ENCODE measurements around the gene CLIC3.
A peak's percentile ranks its signal among the peaks of the same experiment; 100 is the strongest.

Gene CLIC3

DNA sequence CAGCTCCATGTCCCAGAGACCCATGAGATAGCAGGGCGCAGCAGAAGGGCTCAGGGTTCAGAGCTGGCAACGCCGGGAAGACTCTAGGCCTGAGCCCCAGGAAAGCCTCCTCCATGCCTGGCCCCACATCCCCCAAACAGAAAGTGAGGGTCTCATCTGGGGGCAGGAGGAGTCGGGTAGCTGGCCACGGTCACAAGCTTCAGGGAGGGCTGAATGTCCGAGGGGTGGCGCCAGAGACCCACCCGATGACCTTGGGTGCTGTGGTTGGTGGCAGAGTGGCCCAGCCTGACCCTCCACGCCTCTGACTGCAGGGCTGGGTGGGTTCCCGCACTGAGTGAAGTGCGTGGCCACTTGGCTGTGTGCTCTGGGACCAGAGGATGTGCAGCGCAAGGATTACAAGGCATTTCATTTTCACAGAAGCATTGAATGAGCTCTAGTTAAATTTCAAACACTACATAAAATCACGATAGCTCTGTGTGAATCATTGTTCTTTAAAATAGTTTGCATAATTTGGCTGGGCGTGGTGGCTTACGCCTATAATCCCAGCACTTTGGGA, 48.3 kb downstream of the CLIC3 start:
- H3F3A ChIP-seq (ENCODE audit: insufficient read depth) = no peaks in the 10 kb centered on the region
- peaks cover 8% of the 10 kb centered on the region for H3K79me2 ChIP-seq (ENCODE audit: insufficient read depth, low read length)
- H3K9me3 ChIP-seq (ENCODE audit: insufficient read depth, low read length) = no peaks in the 10 kb centered on the region
- H3K4me2 ChIP-seq (ENCODE audit: low read depth, low read length, poor library complexity, severe bottlenecking) = no peak overlapping the region
- H3K36me3 ChIP-seq (ENCODE audit: low read length) = no peaks in the 10 kb centered on the region
- no peaks in the 10 kb centered on the region for H3K9me2 ChIP-seq (replicated peaks; ENCODE audit: insufficient read depth, low read length)
- H3K27me3 ChIP-seq (ENCODE audit: low read length) = no peaks in the 10 kb centered on the region
- TF ChIP-seq EZH2phosphoT487 (conservative IDR thresholded peaks at IDR 0.05; ENCODE audit: low read length) (no peak), CTCF (IDR thresholded peaks at IDR 0.05; ENCODE audit: insufficient read depth, low read length, poor library complexity, severe bottlenecking) (peak; percentile 31)
- H3K27ac ChIP-seq (ENCODE audit: low read depth, low read length) = no peak overlapping the region
- H2AFZ ChIP-seq (ENCODE audit: low read depth, low read length, severe bottlenecking) = no peak overlapping the region
- no peak overlapping the region for H3K9ac ChIP-seq (ENCODE audit: low read length)
- no peaks in the 10 kb centered on the region for H4K20me1 ChIP-seq (ENCODE audit: low read depth, low read length)
- H3K4me3 ChIP-seq (ENCODE audit: insufficient read depth, low read length, poor library complexity, severe bottlenecking) = no peak overlapping the region

DNA sequence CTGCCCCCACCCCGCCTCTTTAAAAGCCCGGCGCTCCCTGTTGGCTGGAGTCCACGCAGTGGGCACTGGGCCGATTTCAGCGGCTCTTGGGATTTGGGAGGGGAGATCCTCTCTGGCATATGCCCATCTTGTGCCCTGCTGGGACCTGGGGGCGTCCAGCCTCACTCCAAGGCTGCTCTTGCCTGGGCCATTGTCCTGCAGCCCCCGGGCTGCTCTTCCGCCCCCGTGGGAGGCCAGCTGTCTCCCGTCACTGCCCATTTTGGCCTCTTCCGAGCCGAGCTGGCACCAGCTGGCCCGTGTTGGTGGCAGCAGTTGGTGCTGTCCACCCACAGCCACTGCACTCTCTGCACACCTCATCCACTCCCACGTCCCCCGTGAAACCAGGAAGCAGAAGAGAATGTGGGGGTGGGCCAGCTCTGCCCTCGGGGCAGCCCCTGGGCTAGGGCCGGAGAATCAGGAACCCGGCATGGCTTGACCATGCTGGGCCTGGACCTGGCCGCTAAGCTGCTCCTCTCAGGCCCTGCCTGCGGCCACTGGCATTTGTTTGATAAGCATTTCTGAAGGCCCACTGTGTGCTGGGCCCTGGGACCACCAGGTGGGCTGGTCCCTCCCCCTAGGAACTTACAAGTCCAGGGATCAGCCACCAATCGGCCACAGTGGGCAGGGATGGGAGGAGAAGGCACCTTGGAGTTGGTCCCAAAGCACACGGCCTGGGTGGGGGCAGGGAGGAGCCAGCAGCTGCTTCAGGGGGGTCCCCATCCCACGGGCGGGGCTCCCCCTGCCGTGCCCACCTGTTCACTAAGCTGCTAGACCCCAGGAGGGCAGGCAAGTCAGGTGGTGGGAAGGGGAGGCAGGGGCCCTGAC, 49.1 kb downstream of the CLIC3 start:
- no peaks in the 10 kb centered on the region for H4K20me1 ChIP-seq (ENCODE audit: low read depth, low read length)
- H3K9me3 ChIP-seq (ENCODE audit: insufficient read depth, low read length) = no peaks in the 10 kb centered on the region
- no peak overlapping the region for H3K9ac ChIP-seq (ENCODE audit: low read length)
- H3K36me3 ChIP-seq (ENCODE audit: low read length) = no peaks in the 10 kb centered on the region
- H3K27ac ChIP-seq (ENCODE audit: low read depth, low read length) = no peak overlapping the region
- H3K4me3 ChIP-seq (ENCODE audit: insufficient read depth, low read length, poor library complexity, severe bottlenecking) = no peak overlapping the region
- no peak overlapping the region for H3K4me2 ChIP-seq (ENCODE audit: low read depth, low read length, poor library complexity, severe bottlenecking)
- no peak overlapping the region for H2AFZ ChIP-seq (ENCODE audit: low read depth, low read length, severe bottlenecking)
- H3K27me3 ChIP-seq (ENCODE audit: low read length) = no peaks in the 10 kb centered on the region
- no peaks in the 10 kb centered on the region for H3F3A ChIP-seq (ENCODE audit: insufficient read depth)
- peaks cover 8% of the 10 kb centered on the region for H3K79me2 ChIP-seq (ENCODE audit: insufficient read depth, low read length)
- TF ChIP-seq EZH2phosphoT487 (conservative IDR thresholded peaks at IDR 0.05; ENCODE audit: low read length) (no peak), CTCF (IDR thresholded peaks at IDR 0.05; ENCODE audit: insufficient read depth, low read length, poor library complexity, severe bottlenecking) (no peak)
- H3K9me2 ChIP-seq (replicated peaks; ENCODE audit: insufficient read depth, low read length) = no peaks in the 10 kb centered on the region

DNA sequence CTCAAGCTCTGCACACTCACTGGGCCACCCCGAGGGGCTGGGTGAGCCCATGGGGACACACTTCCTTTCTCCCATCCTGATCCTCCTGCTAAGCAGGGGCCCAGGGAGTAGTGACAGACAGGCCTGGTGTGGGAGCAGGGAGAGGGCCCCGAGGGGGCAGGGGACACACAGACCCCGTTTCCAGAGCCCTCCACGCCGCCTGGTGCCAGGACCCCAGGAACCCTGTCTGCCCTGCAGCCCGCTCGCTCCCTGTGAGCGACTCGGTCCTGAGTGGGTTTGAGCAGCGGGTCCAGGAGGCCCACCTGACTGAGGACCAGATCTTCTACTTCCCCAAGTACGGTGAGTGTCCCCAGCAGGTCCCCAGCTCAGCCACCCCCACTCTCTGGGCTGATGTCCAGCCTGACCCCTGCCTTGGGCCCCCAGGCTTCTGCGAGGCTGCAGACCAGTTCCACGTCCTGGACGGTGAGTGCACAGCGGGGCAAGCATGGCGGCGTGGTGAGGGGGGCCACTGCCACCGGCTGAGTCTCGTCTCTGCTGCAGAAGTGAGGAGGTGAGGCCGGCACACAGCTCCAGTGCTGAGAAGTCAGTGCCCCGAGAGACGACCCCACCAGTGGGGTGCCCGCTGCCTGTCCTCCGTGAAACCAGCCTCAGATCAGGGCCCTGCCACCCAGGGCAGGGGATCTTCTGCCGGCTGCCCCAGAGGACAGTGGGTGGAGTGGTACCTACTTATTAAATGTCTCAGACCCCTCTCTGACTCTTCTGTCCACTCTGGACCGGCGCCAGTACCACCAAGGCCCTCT, 49.9 kb downstream of the CLIC3 start:
- Histone ChIP-seq H3K79me2 (ENCODE audit: insufficient read depth, low read length) (peaks cover 8% of the 10 kb centered on the region), H3F3A (ENCODE audit: insufficient read depth) (no peaks in the 10 kb centered on the region), H3K4me2 (ENCODE audit: low read depth, low read length, poor library complexity, severe bottlenecking) (no peak overlapping the region), H3K9me3 (ENCODE audit: insufficient read depth, low read length) (no peaks in the 10 kb centered on the region), H3K36me3 (ENCODE audit: low read length) (no peaks in the 10 kb centered on the region), H3K9ac (ENCODE audit: low read length) (no peak overlapping the region), H2AFZ (ENCODE audit: low read depth, low read length, severe bottlenecking) (no peak overlapping the region), H3K4me3 (ENCODE audit: insufficient read depth, low read length, poor library complexity, severe bottlenecking) (no peak overlapping the region), H3K27me3 (ENCODE audit: low read length) (no peaks in the 10 kb centered on the region), H4K20me1 (ENCODE audit: low read depth, low read length) (no peaks in the 10 kb centered on the region), H3K9me2 (replicated peaks; ENCODE audit: insufficient read depth, low read length) (no peaks in the 10 kb centered on the region), H3K27ac (ENCODE audit: low read depth, low read length) (no peak overlapping the region)
- no peak for TF ChIP-seq CTCF (IDR thresholded peaks at IDR 0.05; ENCODE audit: insufficient read depth, low read length, poor library complexity, severe bottlenecking)
- TF ChIP-seq EZH2phosphoT487 (conservative IDR thresholded peaks at IDR 0.05; ENCODE audit: low read length) = no peak

Data from SU-DHL-6 (cell line).